ENCODE results near the gene CEP131.
"Not testable (repeated sequence)": the region's sequence is repeated elsewhere in the genome, so short reads cannot be mapped to it uniquely, and the experiment has no call there.

CEP131 gene

DNA sequence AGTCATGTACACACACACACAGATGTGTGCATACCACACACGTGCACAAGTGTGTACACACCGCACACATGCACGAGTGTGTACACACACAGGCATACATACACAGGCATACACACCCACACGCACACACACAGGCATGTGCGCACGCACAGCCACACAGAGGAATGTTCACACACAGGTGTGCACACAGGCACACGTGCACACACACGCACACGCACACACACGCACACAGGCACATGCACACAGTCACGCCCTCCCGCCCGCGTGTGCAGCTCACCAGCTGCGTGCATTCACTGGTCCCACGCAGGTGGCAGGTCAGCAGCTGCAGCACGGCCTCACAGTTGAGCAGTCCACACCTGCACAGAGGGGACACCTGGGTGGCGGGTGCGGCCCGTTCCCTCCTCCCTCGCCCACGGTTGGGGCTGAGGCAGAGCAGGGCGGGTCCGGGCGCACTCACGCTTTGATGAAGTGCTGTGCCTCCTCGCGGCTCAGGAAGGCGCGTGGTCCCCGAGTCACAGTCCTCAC is 8.4 kb upstream of the CEP131 start:
- TF ChIP-seq, protein P1, sequence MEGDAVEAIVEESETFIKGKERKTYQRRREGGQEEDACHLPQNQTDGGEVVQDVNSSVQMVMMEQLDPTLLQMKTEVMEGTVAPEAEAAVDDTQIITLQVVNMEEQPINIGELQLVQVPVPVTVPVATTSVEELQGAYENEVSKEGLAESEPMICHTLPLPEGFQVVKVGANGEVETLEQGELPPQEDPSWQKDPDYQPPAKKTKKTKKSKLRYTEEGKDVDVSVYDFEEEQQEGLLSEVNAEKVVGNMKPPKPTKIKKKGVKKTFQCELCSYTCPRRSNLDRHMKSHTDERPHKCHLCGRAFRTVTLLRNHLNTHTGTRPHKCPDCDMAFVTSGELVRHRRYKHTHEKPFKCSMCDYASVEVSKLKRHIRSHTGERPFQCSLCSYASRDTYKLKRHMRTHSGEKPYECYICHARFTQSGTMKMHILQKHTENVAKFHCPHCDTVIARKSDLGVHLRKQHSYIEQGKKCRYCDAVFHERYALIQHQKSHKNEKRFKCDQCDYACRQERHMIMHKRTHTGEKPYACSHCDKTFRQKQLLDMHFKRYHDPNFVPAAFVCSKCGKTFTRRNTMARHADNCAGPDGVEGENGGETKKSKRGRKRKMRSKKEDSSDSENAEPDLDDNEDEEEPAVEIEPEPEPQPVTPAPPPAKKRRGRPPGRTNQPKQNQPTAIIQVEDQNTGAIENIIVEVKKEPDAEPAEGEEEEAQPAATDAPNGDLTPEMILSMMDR (IDR thresholded peaks at IDR 0.05; ENCODE audit: insufficient read depth, low read depth, low read length, missing control alignments), result no peak
- DNase-seq (ENCODE audit: low read depth), result no peak
- H3K4me3 ChIP-seq (ENCODE audit: low read length), result no peak overlapping the region

DNA sequence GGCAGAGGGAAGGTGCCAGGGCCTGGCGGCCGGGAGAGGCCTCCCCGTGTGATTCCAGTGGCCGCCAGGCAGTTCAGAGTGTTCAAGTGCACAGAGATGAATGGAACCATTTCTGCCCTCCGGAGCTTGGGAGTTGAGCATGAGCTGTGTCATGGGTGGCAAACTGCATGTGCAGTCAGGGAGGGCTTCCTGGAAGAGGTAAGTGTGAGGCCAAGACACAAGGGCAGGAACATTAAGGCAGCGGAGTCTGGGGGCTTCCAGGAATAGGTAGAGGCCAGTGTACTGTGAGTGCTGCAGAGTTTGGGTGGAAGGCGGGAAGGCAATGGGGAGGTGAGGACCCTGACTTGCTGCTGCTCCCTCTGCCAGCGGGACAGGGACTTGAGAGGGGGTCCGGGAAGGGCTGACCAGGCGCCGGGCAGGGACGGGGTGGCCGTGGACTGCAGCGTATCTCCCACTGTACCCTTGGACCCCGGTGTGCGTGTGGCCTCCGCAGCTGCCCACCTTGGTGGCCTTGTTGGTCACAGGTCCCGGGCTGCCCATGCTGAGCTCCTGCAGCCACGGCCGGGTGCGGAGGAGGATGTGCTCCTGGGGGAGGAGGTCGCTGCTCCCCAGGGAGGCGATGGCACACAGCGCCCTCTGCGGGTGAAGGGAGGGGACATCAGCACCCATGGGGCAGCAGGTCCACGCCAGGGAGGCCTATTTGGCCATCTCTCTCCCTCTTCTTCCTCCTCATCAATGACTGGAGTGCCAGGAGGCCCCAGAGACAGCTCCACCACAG is 7.5 kb upstream of the CEP131 start:
- H3K4me3 ChIP-seq (ENCODE audit: low read length), result no peak overlapping the region
- DNase-seq (ENCODE audit: low read depth), result no peak
- TF ChIP-seq, protein P1 (IDR thresholded peaks at IDR 0.05; ENCODE audit: insufficient read depth, low read depth, low read length, missing control alignments), result peak; percentile 42

DNA sequence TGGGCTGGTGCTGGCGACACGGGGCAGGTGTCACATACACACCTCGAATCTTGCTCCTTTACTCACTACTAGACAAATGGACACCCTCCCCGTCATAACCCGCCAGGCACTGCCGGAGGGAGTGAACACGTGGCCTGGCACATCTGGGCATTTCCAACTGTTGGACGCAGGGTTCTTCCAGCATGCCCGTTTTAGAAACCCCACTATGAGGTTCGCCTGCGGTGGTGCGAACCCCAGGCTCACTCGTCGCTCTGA is 6.8 kb upstream of the CEP131 start:
- no peak for DNase-seq (ENCODE audit: low read depth)
- no peak overlapping the region for H3K4me3 ChIP-seq (ENCODE audit: low read length)
- TF ChIP-seq, protein P1 (IDR thresholded peaks at IDR 0.05; ENCODE audit: insufficient read depth, low read depth, low read length, missing control alignments), result no peak

DNA sequence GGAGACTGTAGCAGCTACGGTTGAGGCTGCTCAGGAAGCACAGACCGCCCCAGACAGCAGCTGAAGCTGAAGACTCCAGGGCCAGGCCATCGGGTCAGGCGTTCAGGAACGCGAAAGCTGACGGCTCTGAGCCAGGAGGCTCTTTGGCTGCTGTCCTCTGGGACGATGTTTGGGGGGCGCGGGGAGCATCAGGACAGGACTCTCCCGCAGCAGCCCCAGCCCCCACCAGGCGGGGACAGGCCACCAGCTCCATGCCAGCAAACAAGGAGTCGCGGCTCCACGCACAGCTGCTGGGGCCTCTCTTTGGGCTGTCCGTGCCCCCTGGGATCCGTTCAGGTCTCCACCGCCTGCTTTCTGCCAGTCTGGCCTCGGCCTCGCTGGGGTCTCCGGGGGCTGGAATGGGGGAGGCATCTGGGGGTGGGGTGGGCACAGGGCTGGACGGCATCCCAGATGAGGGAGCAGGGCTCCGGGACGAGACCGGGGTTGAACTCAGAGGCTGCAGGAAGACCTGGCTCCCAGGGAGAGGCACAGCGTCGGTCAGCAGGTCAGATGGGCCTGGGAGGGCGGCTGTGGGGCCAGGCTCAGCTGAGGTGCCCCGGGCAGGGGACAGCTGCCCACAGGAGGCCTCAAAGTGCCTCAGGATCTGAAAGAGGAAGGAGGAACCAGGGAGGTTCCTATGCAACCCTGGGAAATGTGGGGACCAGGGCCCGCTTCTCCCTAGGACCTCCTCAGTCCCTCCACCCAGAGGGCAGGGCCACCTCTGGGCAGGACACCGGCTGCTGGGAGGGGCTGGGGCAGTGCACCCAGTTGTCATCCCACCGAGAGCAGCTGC is 6.3 kb upstream of the CEP131 start:
- no peak for DNase-seq (ENCODE audit: low read depth)
- TF ChIP-seq, protein P1 (IDR thresholded peaks at IDR 0.05; ENCODE audit: insufficient read depth, low read depth, low read length, missing control alignments), result no peak
- no peak overlapping the region for H3K4me3 ChIP-seq (ENCODE audit: low read length)

DNA sequence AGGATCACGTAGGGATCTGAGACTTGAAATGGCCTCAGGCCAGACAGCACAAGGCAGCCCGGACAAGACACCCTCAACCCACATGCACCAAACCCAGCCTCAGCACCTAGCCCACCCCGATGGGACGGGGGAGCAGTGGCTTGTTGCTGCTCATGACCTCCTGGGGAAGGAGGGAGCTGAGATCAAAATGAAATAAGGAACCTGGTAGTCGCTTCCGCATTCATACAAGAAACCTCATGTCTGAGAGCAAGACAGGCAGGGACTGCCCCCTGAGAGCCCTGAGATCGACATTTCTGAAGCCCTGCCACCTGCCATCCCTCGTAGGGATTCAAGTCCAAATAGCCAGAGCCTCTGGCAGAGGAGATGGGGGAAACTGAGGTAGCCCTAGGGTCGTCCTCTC is 5.7 kb upstream of the CEP131 start:
- no peak for DNase-seq (ENCODE audit: low read depth)
- TF ChIP-seq, protein P1 (IDR thresholded peaks at IDR 0.05; ENCODE audit: insufficient read depth, low read depth, low read length, missing control alignments), result no peak
- no peak overlapping the region for H3K4me3 ChIP-seq (ENCODE audit: low read length)

DNA sequence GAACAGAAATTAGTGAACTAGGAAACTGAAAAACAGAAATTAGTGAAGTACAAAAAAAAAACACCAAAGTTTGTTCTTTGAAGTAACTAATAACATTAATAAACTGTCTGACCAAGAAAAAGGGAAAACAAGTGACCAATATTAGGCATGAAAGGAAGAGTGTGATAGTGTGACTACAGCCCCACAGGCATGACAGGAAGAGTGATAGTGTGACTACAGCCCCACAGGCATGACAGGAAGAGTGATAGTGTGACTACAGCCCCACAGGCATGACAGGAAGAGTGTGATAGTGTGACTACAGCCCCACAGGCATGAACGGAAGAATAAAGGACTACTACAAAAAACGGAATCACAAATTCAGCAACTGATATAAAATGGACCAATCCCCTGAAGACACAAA is 4.9 kb upstream of the CEP131 start:
- not testable (repeated sequence) for DNase-seq (ENCODE audit: low read depth); H3K4me3 ChIP-seq (ENCODE audit: low read length)

DNA sequence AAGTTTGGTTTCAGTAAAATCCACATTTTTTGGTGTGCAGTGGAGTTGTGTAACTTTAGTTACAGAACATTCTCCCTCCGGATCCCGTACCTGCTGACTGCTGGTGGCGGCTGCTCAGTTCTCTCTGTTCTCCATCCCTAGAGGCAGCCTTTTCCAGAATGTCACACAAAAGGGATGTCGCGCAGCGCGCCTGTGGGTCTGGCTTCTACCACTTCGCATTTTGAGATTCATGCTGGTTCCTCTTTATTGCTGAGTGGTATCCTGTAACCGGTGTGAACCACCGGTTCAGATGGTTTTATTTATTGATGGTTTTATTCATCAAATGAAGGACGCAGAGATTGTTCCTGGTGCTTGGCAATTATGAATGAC is 981 bp upstream of the CEP131 start:
- peak overlapping the region; percentile 31 for H3K4me3 ChIP-seq (ENCODE audit: low read length)
- TF ChIP-seq, protein P1 (IDR thresholded peaks at IDR 0.05; ENCODE audit: insufficient read depth, low read depth, low read length, missing control alignments), result no peak
- no peak for DNase-seq (ENCODE audit: low read depth)

All from epithelial cell of esophagus (primary cell).